Trophoblast cell (in vitro differentiated cells and primary cell): Measurements from ENCODE around the gene C17orf78.
"Not testable (repeated sequence)": the region's sequence is repeated elsewhere in the genome, so short reads cannot be mapped to it uniquely, and the experiment has no call there.

Experiments
- DNase-seq, 2 donors: peaks; one replicate each; pipeline ENCODE4 v3.0.0-alpha.2; 2016
- H2AFZ ChIP-seq: 2 replicates; pipeline ENCODE4 v1.6.1; 2013; ENCODE audit warnings: low read length, moderate library complexity, mild to moderate bottlenecking; ENCODE audit not compliant: insufficient read depth, poor library complexity
- H2AK5ac ChIP-seq: 2 replicates; pipeline ENCODE4 v1.6.1; 2013; ENCODE audit warnings: mild to moderate bottlenecking, low read length
- H2BK120ac ChIP-seq: 2 replicates; pipeline ENCODE4 v1.6.1; 2013; ENCODE audit warnings: low read length, mild to moderate bottlenecking, moderate library complexity; ENCODE audit not compliant: insufficient read depth, poor library complexity
- H2BK12ac ChIP-seq: 2 replicates; pipeline ENCODE4 v1.6.1; 2013; ENCODE audit warnings: mild to moderate bottlenecking, low read length, moderate library complexity
- H2BK5ac ChIP-seq: 2 replicates; pipeline ENCODE4 v1.6.1; 2013; ENCODE audit warnings: low read length, low read depth, moderate library complexity, mild to moderate bottlenecking; ENCODE audit not compliant: poor library complexity
- H3K14ac ChIP-seq: 2 replicates; pipeline ENCODE4 v1.6.1; 2013; ENCODE audit warnings: mild to moderate bottlenecking, low read length
- H3K18ac ChIP-seq: 2 replicates; pipeline ENCODE4 v1.6.1; 2013; ENCODE audit warnings: mild to moderate bottlenecking, low read length
- H3K23ac ChIP-seq: 2 replicates; pipeline ENCODE4 v1.6.1; 2013; ENCODE audit warnings: low read length
- H3K27ac ChIP-seq: 2 replicates; pipeline ENCODE4 v1.5.1; 2013; ENCODE audit warnings: low read depth, mild to moderate bottlenecking, inconsistent platforms, low read length, moderate library complexity
- H3K27me3 ChIP-seq: 2 replicates; pipeline ENCODE4 v1.6.1; 2013; ENCODE audit warnings: inconsistent platforms, mild to moderate bottlenecking, low read length, moderate library complexity; ENCODE audit not compliant: insufficient read depth
- H3K36me3 ChIP-seq, 2 experiments: 1 replicate in 1 of 2; 2 replicates in 1 of 2; pipeline ENCODE4 v1.6.1; 2013; ENCODE audit warnings: low read length in 2 of 2, mild to moderate bottlenecking in 2 of 2, moderate library complexity in 1 of 2; ENCODE audit not compliant: insufficient read depth in 2 of 2, control insufficient read depth in 1 of 2
- H3K4ac ChIP-seq: 2 replicates; pipeline ENCODE4 v1.6.1; 2013; ENCODE audit warnings: low read depth, mild to moderate bottlenecking, low read length, moderate library complexity
- H3K4me1 ChIP-seq, 2 experiments: 1 replicate in 1 of 2; 2 replicates in 1 of 2; pipeline ENCODE4 v1.6.1; 2013; ENCODE audit warnings: low read length in 2 of 2, mild to moderate bottlenecking in 2 of 2, moderate library complexity in 1 of 2; ENCODE audit not compliant: insufficient read depth in 2 of 2, control insufficient read depth in 1 of 2
- H3K4me2 ChIP-seq: 2 replicates; pipeline ENCODE4 v1.6.1; 2013; ENCODE audit warnings: inconsistent platforms, mild to moderate bottlenecking, low read length, moderate library complexity
- H3K4me3 ChIP-seq: 2 replicates; pipeline ENCODE4 v1.5.1; 2013; ENCODE audit warnings: mild to moderate bottlenecking, low read depth, low read length, inconsistent platforms
- H3K79me1 ChIP-seq: one replicate; pipeline ENCODE4 v1.6.1; 2013; ENCODE audit warnings: low read length
- H3K79me2 ChIP-seq: 2 replicates; pipeline ENCODE4 v1.6.1; 2013; ENCODE audit warnings: low read length, mild to moderate bottlenecking; ENCODE audit not compliant: control insufficient read depth, insufficient read depth, poor library complexity
- H3K9ac ChIP-seq: 2 replicates; pipeline ENCODE4 v1.6.1; 2013; ENCODE audit warnings: mild to moderate bottlenecking, low read length
- H3K9me3 ChIP-seq: 2 replicates; pipeline ENCODE4 v1.6.1; 2013; ENCODE audit warnings: low read depth, mild to moderate bottlenecking, control low read depth, inconsistent platforms, low read length; ENCODE audit not compliant: insufficient read depth
- H4K12ac ChIP-seq: 2 replicates; pipeline ENCODE4 v1.6.1; 2013; ENCODE audit warnings: low read depth, mild to moderate bottlenecking, low read length, moderate library complexity
- H4K8ac ChIP-seq: 2 replicates; pipeline ENCODE4 v1.6.1; 2013; ENCODE audit warnings: low read depth, mild to moderate bottlenecking, low read length, moderate library complexity
- H4K91ac ChIP-seq: one replicate; pipeline ENCODE4 v1.6.1; 2013; ENCODE audit warnings: low read depth, mild to moderate bottlenecking, low read length, moderate library complexity
- WGBS: extraction: QIAGEN DNeasy Blood & Tissue Kit; methylation state at CpG from one replicate; pipeline ENCODE4 v1.1.7; 2013; ENCODE audit warnings: missing lambda C conversion rate; ENCODE audit not compliant: insufficient read length, insufficient coverage; ENCODE audit errors: extremely low coverage; 5-methylcytosine and 5-hydroxymethylcytosine counted together

Gene C17orf78

DNA sequence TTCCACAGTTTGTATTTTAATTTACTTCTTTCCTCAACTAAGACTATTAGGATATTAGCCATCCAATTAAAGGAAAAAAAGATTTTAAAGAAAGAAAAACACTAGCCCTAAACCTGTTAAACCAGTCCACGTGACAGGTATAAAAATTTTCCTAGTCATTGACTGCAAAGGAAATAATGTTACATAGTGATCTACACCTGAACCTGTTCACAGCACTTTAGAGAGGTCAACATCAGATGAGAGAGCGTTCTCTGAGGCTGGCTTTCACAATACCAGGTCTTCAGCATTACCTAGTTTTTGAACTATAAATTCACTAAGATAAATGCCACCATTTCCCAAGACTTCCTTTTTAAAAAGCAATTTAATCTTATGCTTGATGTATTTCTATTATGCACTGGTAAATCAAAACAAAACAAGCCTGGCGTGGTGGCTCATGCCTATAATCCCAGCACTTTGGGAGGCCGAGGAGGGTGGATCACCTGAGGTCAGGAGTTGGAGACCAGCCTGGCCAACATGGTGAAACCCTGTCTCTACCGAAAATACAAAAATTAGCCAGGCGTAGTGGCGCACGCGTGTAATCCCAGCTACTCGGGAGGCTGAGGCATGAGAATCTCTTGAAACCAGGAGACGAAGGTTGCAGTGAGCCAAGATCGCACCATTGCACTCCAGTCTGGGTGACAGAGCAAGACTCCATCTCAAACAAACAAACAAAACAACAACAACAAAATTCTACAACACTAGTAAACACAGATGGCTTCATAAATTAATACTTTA, 18.8 kb upstream of the C17orf78 start:
- not testable (repeated sequence) for H3K4me3 ChIP-seq, H3K23ac ChIP-seq, H3K4me2 ChIP-seq, H3K36me3 ChIP-seq, H2BK120ac ChIP-seq, H2AFZ ChIP-seq, H4K8ac ChIP-seq, H4K12ac ChIP-seq, H2BK12ac ChIP-seq, H3K9me3 ChIP-seq, H3K9ac ChIP-seq, H3K18ac ChIP-seq, H3K27ac ChIP-seq, H3K14ac ChIP-seq, H3K27me3 ChIP-seq, H4K91ac ChIP-seq, H2BK5ac ChIP-seq, H2AK5ac ChIP-seq
- Histone ChIP-seq H3K4me1 (peaks cover 5 to 11% of the 10 kb centered on the region in 2 experiments), H3K79me2 (peaks cover 21% of the 10 kb centered on the region), H3K4ac (peak overlapping the region; percentile 58), H3K79me1 (peaks cover 17% of the 10 kb centered on the region)
- peak in 1 of 2 donors; percentile 34 for DNase-seq
- WGBS = no CpG with 5 or more reads among the region's 12 CpGs

DNA sequence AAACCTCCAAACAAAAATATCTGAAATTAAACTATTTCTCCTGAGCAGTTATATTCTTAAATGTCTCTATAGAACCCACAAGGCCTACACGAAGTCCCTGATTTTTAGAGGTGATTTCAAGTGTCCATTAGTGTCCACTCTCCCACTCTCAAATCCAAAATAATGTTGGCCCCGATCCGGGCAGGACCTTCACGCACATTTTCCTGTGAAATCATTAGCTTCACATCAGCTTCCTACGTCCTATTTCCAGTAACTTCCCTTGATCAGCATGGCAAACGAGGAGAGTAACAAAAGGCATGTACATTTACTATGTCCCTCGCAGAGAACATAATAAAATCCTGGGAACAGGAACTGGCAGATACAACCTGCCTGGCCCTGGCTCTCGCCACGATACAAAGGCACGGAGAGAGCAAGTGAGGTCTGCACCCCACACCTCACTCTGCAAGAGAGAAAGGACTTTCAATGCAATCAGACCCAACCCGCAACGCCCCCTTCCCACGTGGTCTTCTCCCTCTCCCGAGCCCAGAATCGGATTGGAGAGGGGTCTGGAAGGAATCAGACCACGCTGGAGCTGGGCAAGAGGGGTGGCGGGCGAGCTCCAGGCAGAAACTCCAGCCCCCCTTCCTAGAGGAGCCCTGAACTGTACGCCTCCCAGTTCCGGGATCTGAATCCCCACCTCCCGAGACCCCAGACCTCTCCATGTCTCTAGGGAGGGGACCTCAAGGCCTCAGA, 17.5 kb upstream of the C17orf78 start:
- Histone ChIP-seq H2BK12ac (no peak overlapping the region), H4K8ac (peak overlapping the region; percentile 30), H3K4me3 (peak overlapping the region; percentile 92), H2BK5ac (peak overlapping the region; percentile 52), H3K14ac (peak overlapping the region; percentile 30), H3K4ac (peak overlapping the region; percentile 44), H3K27me3 (no peaks in the 10 kb centered on the region), H3K4me2 (peak overlapping the region; percentile 65), H2BK120ac (peak overlapping the region; percentile 87), H3K79me2 (peaks cover 18% of the 10 kb centered on the region), H2AFZ (peak overlapping the region; percentile 62), H3K18ac (peak overlapping the region; percentile 62), H3K36me3 (peaks cover 0 to 5% of the 10 kb centered on the region in 2 experiments), H3K23ac (no peak overlapping the region), H3K27ac (peak overlapping the region; percentile 80), H3K79me1 (peaks cover 17% of the 10 kb centered on the region), H3K9me3 (no peaks in the 10 kb centered on the region), H2AK5ac (peak overlapping the region; percentile 55), H4K91ac (peak overlapping the region; percentile 74), H3K9ac (peak overlapping the region; percentile 25), H3K4me1 (peaks cover 5 to 11% of the 10 kb centered on the region in 2 experiments), H4K12ac (peak overlapping the region; percentile 51)
- DNase-seq = no peak
- WGBS = no CpG with 5 or more reads among the region's 21 CpGs

DNA sequence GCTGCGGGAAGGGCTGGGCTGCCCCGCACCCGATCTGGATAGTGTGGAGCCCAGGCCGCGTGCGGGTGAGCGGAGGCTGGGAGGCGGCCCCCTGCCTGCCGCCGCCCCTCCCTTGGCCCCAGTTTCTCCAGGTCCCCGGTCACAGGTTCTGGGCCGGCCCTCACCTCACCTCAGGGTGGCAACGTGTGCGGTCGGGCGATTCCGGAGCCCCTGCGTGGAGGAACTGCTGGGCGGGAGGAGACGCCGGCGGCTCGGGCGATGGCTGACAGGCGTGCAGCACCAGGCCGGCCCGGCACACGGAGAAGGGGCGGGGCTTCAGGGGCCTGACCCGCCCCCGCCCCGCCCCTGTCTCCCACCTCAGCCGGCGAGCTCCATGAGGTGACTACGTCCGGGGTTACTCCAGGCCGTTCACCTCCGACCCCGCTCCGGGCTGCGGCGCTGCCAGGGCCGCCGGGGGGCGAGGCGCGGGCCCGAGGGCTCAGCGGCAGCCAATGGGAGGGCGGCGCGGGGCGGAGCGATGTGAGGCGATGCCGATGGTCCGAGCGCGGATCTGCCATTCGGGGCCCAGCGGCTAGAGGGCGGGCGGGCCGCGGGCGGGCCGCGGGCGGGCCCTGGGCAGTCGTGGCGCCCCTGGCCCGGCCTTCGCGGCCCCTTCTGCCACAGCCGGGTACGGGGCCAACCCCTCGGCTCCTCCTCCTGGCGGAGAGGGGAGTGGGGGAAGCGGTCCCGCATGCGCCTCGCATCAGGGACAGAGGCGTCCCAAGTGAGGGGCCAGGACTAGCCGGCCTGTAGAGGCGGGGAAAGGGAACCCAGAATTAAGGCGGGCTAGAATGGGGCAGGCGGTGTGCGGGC, 16.7 kb upstream of the C17orf78 start:
- Histone ChIP-seq H3K27me3 (no peaks in the 10 kb centered on the region), H4K12ac (peak overlapping the region; percentile 99), H3K18ac (peak overlapping the region; percentile 94), H3K36me3 (peaks cover 0 to 3% of the 10 kb centered on the region in 2 experiments), H3K9me3 (no peaks in the 10 kb centered on the region), H3K79me1 (peaks cover 17% of the 10 kb centered on the region), H3K79me2 (peaks cover 18% of the 10 kb centered on the region), H4K8ac (peak overlapping the region; percentile 100), H3K4me3 (peak overlapping the region; percentile 92), H3K9ac (peak overlapping the region; percentile 25), H3K27ac (peak overlapping the region; percentile 94), H4K91ac (peak overlapping the region; percentile 98), H3K4ac (peak overlapping the region; percentile 97), H2AFZ (peak overlapping the region; percentile 91), H2BK5ac (peak overlapping the region; percentile 98), H3K14ac (peak overlapping the region; percentile 99), H3K4me1 (peaks cover 5 to 11% of the 10 kb centered on the region in 2 experiments), H2BK12ac (peak overlapping the region; percentile 98), H3K4me2 (peak overlapping the region; percentile 65), H2AK5ac (peak overlapping the region; percentile 94), H2BK120ac (peak overlapping the region; percentile 98), H3K23ac (no peak overlapping the region)
- DNase-seq = peak; percentile 91 to 95
- no CpG with 5 or more reads among the region's 88 CpGs for WGBS

DNA sequence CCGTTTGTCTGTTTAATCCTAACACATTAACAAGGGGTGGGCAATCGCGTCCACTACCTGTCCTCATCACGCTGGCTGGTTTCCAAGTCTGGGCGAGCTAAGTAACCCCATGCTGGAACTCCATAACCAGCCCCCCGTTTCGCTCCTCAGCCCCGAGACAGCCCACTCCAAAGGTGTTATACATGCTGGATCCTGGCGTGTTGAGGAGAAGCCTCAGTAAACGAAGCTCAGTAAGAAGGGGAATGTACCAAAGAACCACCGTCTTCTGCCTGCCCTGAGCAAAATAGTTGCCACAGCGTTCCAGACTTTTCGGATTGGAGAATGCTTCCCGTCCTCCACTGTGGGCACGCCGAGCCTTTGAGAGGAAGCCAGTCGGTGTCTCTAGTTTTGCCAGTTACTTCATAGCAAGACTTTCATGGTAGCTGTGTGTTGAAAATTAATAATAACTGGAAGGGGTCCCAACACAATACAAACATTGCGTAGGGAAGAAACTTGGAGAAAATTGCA, 16.1 kb upstream of the C17orf78 start:
- Histone ChIP-seq H4K8ac (peak overlapping the region; percentile 100), H3K27me3 (no peaks in the 10 kb centered on the region), H3K4me1 (peaks cover 5 to 11% of the 10 kb centered on the region in 2 experiments), H3K14ac (peak overlapping the region; percentile 99), H3K9ac (no peak overlapping the region), H3K4me3 (peak overlapping the region; percentile 50), H3K23ac (no peak overlapping the region), H2AFZ (peak overlapping the region; percentile 91), H2BK120ac (peak overlapping the region; percentile 98), H3K27ac (peak overlapping the region; percentile 94), H2BK5ac (peak overlapping the region; percentile 98), H4K12ac (peak overlapping the region; percentile 99), H3K4me2 (peak overlapping the region; percentile 60), H3K36me3 (peaks cover 0 to 3% of the 10 kb centered on the region in 2 experiments), H2AK5ac (peak overlapping the region; percentile 94), H3K4ac (peak overlapping the region; percentile 97), H3K79me1 (peaks cover 17% of the 10 kb centered on the region), H3K79me2 (peaks cover 18% of the 10 kb centered on the region), H3K9me3 (no peaks in the 10 kb centered on the region), H3K18ac (peak overlapping the region; percentile 94), H2BK12ac (peak overlapping the region; percentile 98), H4K91ac (peak overlapping the region; percentile 98)
- WGBS = no CpG with 5 or more reads among the region's 18 CpGs
- peak in 1 of 2 donors; percentile 43 for DNase-seq
